ENCODE measurements around the gene FIBP. TPM values are rescaled to one million over a fixed set of nuclear protein-coding genes. Genes with fewer than 3 reads are reported as not detected.

Gene FIBP
- total RNA-seq, 1 donor from 2014 or later = 110 TPM

DNA sequence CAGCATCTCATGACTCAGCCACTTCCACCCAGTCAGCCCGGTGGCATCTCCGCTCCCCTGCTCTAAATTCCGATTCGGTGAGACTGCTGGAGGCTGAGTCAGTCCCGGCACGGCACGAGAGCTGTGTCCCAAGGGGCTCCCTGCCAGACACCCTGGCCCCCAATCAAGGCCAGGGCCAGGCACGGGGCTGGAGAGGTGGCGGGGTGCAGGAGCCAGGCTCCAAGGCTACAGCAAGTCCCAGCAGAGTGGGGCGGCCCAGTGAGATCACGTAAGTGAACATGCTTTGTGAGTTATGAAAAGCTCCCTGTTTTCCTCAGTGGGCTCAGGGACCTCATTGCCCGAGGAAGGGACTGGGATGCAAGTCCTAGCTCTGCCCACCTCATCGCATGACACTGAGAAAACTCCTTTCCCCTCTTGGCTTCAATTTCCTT lies 27.6 kb upstream of the FIBP start:
- Histone ChIP-seq H3K4me3 (ENCODE audit: low read length in 3 of 3) (peak overlapping the region; percentile 38 to 56 (median 56)), H3K9ac (ENCODE audit: low read depth in 1 of 3, low read length in 3 of 3) (peak overlapping the region; percentile 61 to 77 (median 72))

DNA sequence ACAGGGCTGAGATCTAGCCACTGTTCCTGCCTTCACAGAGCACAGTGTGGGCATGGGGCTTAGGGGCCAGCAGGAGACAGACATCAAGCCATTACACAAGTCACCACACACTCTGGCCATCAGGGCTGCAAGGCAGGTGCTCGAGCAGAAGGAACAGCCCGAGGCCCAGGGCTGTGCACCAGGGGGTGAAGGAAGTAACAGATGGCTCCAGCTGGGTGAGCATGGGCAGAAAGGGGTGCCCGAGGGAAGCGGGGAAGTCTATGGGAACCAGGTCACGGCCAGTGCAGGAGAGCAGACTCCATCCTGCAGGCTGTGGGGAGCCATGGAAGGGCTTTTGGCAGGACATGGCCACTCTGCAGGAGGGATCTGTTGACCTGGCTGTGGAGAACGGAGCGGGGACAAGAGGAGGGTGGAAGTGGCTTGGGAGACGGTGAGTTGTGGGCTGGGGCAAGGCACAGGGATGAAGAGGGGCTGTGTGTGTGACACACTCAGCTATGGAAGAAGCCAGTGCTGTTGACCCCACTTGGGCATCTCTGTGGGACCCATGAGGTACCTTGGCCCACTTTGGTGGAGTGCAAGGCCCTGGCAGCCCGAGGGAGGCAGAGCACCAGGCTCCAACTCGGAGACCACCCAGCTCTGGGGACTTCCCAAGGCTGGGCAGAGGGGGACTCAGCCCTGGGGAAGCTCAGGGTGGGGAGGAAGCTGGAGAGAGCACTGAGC lies 27.0 kb upstream of the FIBP start:
- peaks cover 54 to 73% (median 57%) of the 10 kb centered on the region in 3 donors for H3K4me1 ChIP-seq (ENCODE audit: control insufficient read depth in 3 of 3, insufficient read depth in 3 of 3, low read length in 3 of 3)
- peak overlapping the region; percentile 10 to 56 (median 56) for H3K4me3 ChIP-seq (ENCODE audit: low read length in 3 of 3)
- peaks cover 0 to 8% (median 0%) of the 10 kb centered on the region in 3 donors for H3K27me3 ChIP-seq (ENCODE audit: control insufficient read depth in 3 of 3, insufficient read depth in 3 of 3, low read length in 3 of 3)
- H3K9me3 ChIP-seq (ENCODE audit: control insufficient read depth in 3 of 3, low read length in 3 of 3) = no peaks in the 10 kb centered on the region
- H3K36me3 ChIP-seq (ENCODE audit: control insufficient read depth in 3 of 3, insufficient read depth in 3 of 3, low read length in 3 of 3) = peaks cover 0 to 10% (median 6%) of the 10 kb centered on the region in 3 donors
- peak overlapping the region; percentile 61 to 77 (median 72) for H3K9ac ChIP-seq (ENCODE audit: low read depth in 1 of 3, low read length in 3 of 3)
- H3K27ac ChIP-seq (ENCODE audit: low read depth, low read length) = peak overlapping the region; percentile 97

More for the DNA sequence above, 27.6 kb upstream of the FIBP start:
- Histone ChIP-seq H3K27me3 (ENCODE audit: control insufficient read depth in 3 of 3, insufficient read depth in 3 of 3, low read length in 3 of 3) (peaks cover 0 to 8% (median 0%) of the 10 kb centered on the region in 3 donors), H3K9me3 (ENCODE audit: control insufficient read depth in 3 of 3, low read length in 3 of 3) (no peaks in the 10 kb centered on the region), H3K4me1 (ENCODE audit: control insufficient read depth in 3 of 3, insufficient read depth in 3 of 3, low read length in 3 of 3) (peaks cover 60 to 79% (median 63%) of the 10 kb centered on the region in 3 donors), H3K36me3 (ENCODE audit: control insufficient read depth in 3 of 3, insufficient read depth in 3 of 3, low read length in 3 of 3) (peaks cover 3 to 15% (median 9%) of the 10 kb centered on the region in 3 donors), H3K27ac (ENCODE audit: low read depth, low read length) (peak overlapping the region; percentile 97)

DNA sequence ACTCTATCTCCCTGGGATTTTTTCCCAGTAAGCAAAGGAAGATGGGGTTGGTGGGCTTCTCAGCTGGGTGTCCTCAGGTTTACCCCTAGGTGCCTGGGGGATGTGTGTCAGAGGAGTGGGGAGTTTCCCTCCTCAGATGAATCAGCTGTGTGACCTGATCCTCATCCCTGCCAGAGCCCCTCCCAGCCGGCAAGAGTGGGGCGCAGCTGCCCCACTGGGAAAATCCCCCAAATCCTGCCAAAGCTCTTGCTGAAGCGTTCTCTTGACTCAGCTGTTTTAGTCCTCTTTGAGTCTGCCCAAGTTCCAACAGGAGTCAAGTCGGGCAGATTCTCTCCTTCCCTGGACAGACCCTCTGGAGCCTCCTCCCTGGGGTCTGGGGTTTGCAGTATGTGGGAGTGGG lies 24.6 kb upstream of the FIBP start:
- H3K27me3 ChIP-seq (ENCODE audit: control insufficient read depth in 3 of 3, insufficient read depth in 3 of 3, low read length in 3 of 3) = peaks cover 0 to 15% (median 0%) of the 10 kb centered on the region in 3 donors
- H3K9ac ChIP-seq (ENCODE audit: low read depth in 1 of 3, low read length in 3 of 3) = no peak overlapping the region
- H3K4me3 ChIP-seq (ENCODE audit: low read length in 3 of 3) = no peak overlapping the region
- no peaks in the 10 kb centered on the region for H3K9me3 ChIP-seq (ENCODE audit: control insufficient read depth in 3 of 3, low read length in 3 of 3)
- H3K27ac ChIP-seq (ENCODE audit: low read depth, low read length) = peak overlapping the region; percentile 34
- peaks cover 0 to 8% (median 6%) of the 10 kb centered on the region in 3 donors for H3K36me3 ChIP-seq (ENCODE audit: control insufficient read depth in 3 of 3, insufficient read depth in 3 of 3, low read length in 3 of 3)
- peaks cover 44 to 60% (median 47%) of the 10 kb centered on the region in 3 donors for H3K4me1 ChIP-seq (ENCODE audit: control insufficient read depth in 3 of 3, insufficient read depth in 3 of 3, low read length in 3 of 3)

DNA sequence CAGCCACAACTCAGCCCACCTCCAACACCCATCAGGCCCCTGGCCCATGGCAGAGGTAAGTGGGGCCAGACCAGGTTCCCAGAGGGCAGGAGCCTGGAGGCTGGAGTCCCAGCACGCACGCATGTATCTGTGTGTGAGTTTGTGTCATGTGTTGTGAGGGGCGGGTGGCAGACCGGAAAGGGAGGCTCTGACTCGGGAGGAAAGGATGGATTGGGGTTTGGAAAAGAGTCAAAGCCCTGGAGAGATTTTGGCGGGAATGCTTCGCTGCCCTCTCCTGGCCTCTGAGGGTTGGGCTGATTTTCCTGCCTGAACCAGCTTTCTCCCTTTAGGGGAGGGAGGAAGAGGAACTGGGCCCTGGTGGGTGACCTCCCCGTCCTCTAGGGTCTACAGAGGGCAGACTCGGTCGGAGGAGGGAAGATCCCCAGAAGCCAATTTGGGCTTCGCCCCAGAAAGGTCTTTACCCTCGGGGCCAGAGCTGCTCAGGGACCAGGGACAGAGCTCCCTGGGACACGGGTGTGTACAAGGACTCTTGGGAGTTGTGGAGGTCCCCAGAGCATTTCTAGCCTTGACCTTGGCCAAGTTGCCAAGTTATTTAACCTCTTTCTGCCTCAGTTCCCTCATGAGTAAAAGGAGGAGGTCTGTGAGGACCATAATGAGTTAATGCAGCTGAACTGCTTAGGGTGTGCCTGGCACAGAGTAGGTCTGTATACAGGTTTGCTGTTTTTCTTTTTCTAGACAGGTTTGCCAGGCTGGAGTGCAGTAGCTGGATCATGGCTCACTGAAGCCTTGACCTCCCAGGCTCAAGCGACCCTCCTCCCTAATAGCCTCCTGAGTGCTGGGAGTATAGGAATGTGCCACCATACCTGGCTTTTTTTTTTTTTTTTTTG lies 23.7 kb upstream of the FIBP start:
- Histone ChIP-seq H3K36me3 (ENCODE audit: control insufficient read depth in 3 of 3, insufficient read depth in 3 of 3, low read length in 3 of 3) (peaks cover 0 to 2% (median 1%) of the 10 kb centered on the region in 3 donors), H3K9me3 (ENCODE audit: control insufficient read depth in 3 of 3, low read length in 3 of 3) (no peaks in the 10 kb centered on the region), H3K4me3 (ENCODE audit: low read length in 3 of 3) (no peak overlapping the region), H3K4me1 (ENCODE audit: control insufficient read depth in 3 of 3, insufficient read depth in 3 of 3, low read length in 3 of 3) (peaks cover 35 to 51% (median 38%) of the 10 kb centered on the region in 3 donors), H3K27me3 (ENCODE audit: control insufficient read depth in 3 of 3, insufficient read depth in 3 of 3, low read length in 3 of 3) (peaks cover 0 to 18% (median 0%) of the 10 kb centered on the region in 3 donors), H3K27ac (ENCODE audit: low read depth, low read length) (peak overlapping the region; percentile 25), H3K9ac (ENCODE audit: low read depth in 1 of 3, low read length in 3 of 3) (peak overlapping the region in 2 of 3 donors; percentile 12 to 40)

DNA sequence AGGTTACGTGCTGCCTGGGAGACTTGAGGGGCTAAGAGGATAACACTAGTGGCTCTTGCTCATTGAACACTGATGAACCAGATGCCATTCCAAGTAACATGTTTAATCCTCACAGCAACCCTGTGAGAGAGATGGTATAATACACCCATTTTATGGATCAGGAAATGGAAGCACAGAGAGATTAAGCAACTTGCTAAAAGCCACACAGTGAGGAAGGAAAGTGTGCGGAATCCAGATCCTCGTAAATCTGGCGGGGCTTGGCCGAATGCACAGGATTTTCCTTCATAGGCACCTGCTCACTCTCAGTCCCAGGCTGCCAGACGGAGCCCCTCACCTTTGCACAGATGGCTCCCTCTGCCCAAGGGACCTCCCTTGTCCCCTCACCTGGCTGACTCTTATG lies 19.6 kb upstream of the FIBP start:
- Histone ChIP-seq H3K27ac (ENCODE audit: low read depth, low read length) (no peak overlapping the region), H3K36me3 (ENCODE audit: control insufficient read depth in 3 of 3, insufficient read depth in 3 of 3, low read length in 3 of 3) (no peaks in the 10 kb centered on the region), H3K4me3 (ENCODE audit: low read length in 3 of 3) (no peak overlapping the region), H3K9me3 (ENCODE audit: control insufficient read depth in 3 of 3, low read length in 3 of 3) (no peaks in the 10 kb centered on the region), H3K9ac (ENCODE audit: low read depth in 1 of 3, low read length in 3 of 3) (no peak overlapping the region), H3K4me1 (ENCODE audit: control insufficient read depth in 3 of 3, insufficient read depth in 3 of 3, low read length in 3 of 3) (peaks cover 12 to 20% (median 13%) of the 10 kb centered on the region in 3 donors), H3K27me3 (ENCODE audit: control insufficient read depth in 3 of 3, insufficient read depth in 3 of 3, low read length in 3 of 3) (peaks cover 0 to 18% (median 0%) of the 10 kb centered on the region in 3 donors)

DNA sequence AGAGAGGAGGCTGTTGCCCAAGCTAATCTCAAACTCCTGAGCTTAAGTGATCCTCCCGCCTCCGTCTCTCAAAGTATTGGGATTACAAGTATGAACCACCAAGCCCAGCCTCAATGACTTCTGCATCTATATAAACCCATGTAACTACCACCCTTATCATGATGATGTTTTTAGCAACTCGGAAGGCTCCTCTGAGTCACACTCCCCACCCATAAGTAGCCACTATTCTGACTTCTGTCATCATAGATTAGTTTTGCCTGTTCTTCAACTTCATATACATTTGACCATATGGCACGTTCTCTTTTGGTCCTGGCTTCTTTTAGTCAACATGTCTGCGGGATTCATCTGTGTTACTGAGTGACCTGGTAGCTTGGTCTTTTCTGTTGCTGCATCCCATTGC lies 18.3 kb upstream of the FIBP start:
- Histone ChIP-seq H3K9ac (ENCODE audit: low read depth in 1 of 3, low read length in 3 of 3) (no peak overlapping the region), H3K27me3 (ENCODE audit: control insufficient read depth in 3 of 3, insufficient read depth in 3 of 3, low read length in 3 of 3) (peaks cover 0 to 15% (median 0%) of the 10 kb centered on the region in 3 donors), H3K9me3 (ENCODE audit: control insufficient read depth in 3 of 3, low read length in 3 of 3) (no peaks in the 10 kb centered on the region), H3K27ac (ENCODE audit: low read depth, low read length) (no peak overlapping the region), H3K4me3 (ENCODE audit: low read length in 3 of 3) (no peak overlapping the region), H3K36me3 (ENCODE audit: control insufficient read depth in 3 of 3, insufficient read depth in 3 of 3, low read length in 3 of 3) (no peaks in the 10 kb centered on the region), H3K4me1 (ENCODE audit: control insufficient read depth in 3 of 3, insufficient read depth in 3 of 3, low read length in 3 of 3) (peaks cover 3 to 7% (median 4%) of the 10 kb centered on the region in 3 donors)

DNA sequence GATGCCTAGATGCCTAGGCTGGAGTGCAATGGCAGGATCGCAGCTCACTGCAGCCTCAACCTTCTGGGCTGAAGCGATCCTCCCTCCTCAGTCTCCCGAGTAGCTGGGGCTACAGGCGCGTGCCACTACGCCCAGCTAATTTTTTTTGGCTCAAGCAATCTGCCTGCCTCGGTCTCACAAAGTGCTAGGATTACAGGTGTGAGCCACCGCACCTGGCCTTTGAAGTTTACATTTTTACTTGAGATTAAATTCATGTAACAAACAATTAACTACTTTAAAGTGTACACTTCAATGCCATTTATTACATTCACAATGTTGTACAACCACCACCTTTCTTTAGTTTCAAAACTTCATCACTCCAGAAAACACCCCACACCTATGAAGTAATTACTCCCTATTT lies 15.4 kb upstream of the FIBP start:
- H3K27me3 ChIP-seq (ENCODE audit: control insufficient read depth in 3 of 3, insufficient read depth in 3 of 3, low read length in 3 of 3) = peaks cover 4 to 18% (median 10%) of the 10 kb centered on the region in 3 donors
- no peaks in the 10 kb centered on the region for H3K36me3 ChIP-seq (ENCODE audit: control insufficient read depth in 3 of 3, insufficient read depth in 3 of 3, low read length in 3 of 3)
- H3K4me1 ChIP-seq (ENCODE audit: control insufficient read depth in 3 of 3, insufficient read depth in 3 of 3, low read length in 3 of 3) = peaks cover 6 to 9% (median 9%) of the 10 kb centered on the region in 3 donors
- no peaks in the 10 kb centered on the region for H3K9me3 ChIP-seq (ENCODE audit: control insufficient read depth in 3 of 3, low read length in 3 of 3)
- no peak overlapping the region for H3K4me3 ChIP-seq (ENCODE audit: low read length in 3 of 3)
- no peak overlapping the region for H3K9ac ChIP-seq (ENCODE audit: low read depth in 1 of 3, low read length in 3 of 3)
- no peak overlapping the region for H3K27ac ChIP-seq (ENCODE audit: low read depth, low read length)

DNA sequence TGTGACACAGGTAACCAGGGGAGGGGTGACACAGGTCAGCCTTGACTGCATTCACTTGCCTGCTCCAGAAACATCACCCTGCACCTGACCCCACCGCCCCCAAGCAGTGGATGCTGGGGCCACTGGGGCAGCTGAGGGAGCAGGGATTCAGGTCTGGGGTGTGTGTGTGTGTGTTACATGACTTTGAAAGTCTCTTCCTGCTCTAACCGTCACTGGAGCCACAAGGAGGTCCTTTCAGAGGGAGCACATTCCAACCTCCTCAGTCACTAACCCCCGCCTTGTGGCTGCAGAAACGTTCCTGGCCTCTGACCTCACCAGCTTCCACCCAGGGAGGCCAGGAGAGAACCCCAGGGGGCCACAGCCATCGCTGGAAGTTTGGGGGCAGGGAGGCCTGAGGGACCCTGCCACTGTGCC lies 14.8 kb upstream of the FIBP start:
- no peak overlapping the region for H3K27ac ChIP-seq (ENCODE audit: low read depth, low read length)
- no peaks in the 10 kb centered on the region for H3K36me3 ChIP-seq (ENCODE audit: control insufficient read depth in 3 of 3, insufficient read depth in 3 of 3, low read length in 3 of 3)
- no peaks in the 10 kb centered on the region for H3K9me3 ChIP-seq (ENCODE audit: control insufficient read depth in 3 of 3, low read length in 3 of 3)
- no peak overlapping the region for H3K4me3 ChIP-seq (ENCODE audit: low read length in 3 of 3)
- no peak overlapping the region for H3K9ac ChIP-seq (ENCODE audit: low read depth in 1 of 3, low read length in 3 of 3)
- H3K4me1 ChIP-seq (ENCODE audit: control insufficient read depth in 3 of 3, insufficient read depth in 3 of 3, low read length in 3 of 3) = peaks cover 6 to 9% (median 9%) of the 10 kb centered on the region in 3 donors
- peaks cover 4 to 16% (median 13%) of the 10 kb centered on the region in 3 donors for H3K27me3 ChIP-seq (ENCODE audit: control insufficient read depth in 3 of 3, insufficient read depth in 3 of 3, low read length in 3 of 3)

DNA sequence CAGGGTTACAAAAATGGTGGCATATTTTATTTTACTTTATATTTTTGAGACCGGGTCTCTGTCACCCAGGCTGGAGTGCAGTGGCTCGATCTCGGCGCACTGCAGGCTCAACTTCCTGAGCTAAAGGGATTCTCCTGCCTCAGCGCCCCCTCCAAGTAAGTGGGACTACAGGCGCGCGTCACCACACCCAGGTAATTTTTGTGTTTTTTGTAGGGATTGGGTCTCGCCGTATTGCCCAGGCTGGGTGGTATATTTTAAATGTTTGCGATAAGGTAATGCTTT lies 12.6 kb upstream of the FIBP start:
- Histone ChIP-seq H3K27me3 (ENCODE audit: control insufficient read depth in 3 of 3, insufficient read depth in 3 of 3, low read length in 3 of 3) (peaks cover 4 to 13% (median 11%) of the 10 kb centered on the region in 3 donors), H3K9ac (ENCODE audit: low read depth in 1 of 3, low read length in 3 of 3) (peak overlapping the region in 1 of 3 donors; percentile 1), H3K36me3 (ENCODE audit: control insufficient read depth in 3 of 3, insufficient read depth in 3 of 3, low read length in 3 of 3) (no peaks in the 10 kb centered on the region), H3K4me1 (ENCODE audit: control insufficient read depth in 3 of 3, insufficient read depth in 3 of 3, low read length in 3 of 3) (peaks cover 6 to 9% (median 9%) of the 10 kb centered on the region in 3 donors), H3K27ac (ENCODE audit: low read depth, low read length) (no peak overlapping the region), H3K4me3 (ENCODE audit: low read length in 3 of 3) (peak overlapping the region in 2 of 3 donors; percentile 14 to 69), H3K9me3 (ENCODE audit: control insufficient read depth in 3 of 3, low read length in 3 of 3) (no peaks in the 10 kb centered on the region)

All from skeletal muscle tissue (tissue), 4 donors.